ENCODE measurements around the gene GPR25.
A peak's percentile ranks its signal among the peaks of the same experiment; 100 is the strongest.

GPR25 gene

GRCh38 chr1:200873671-200874397 lies 1.1 kb downstream of the GPR25 start:
- DNase-seq, result no peak

DNA sequence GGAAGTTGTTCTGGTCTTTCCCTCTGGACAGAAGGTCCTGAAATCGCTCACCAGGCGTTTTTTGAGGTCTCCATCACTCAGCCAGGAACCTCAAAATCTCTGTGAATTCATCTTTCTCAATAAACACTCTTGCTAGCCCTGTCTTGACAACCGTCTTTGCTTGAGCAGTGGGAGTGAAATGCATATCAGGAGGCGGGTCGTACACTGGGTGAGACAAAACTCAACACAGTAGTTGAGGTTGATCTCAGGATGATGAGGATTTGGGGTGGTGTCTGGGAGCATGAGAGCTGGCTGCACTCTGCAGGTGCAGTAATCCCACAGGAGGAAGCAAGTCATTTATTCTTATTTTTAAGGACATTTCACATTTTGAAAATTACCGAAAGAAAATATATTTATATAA lies 1.9 kb downstream of the GPR25 start:
- DNase-seq, result peak; percentile 19

- DNase-seq, result no peak
Measured at GRCh38 chr1:200875416-200875815, 2.6 kb downstream of the GPR25 start.

DNA sequence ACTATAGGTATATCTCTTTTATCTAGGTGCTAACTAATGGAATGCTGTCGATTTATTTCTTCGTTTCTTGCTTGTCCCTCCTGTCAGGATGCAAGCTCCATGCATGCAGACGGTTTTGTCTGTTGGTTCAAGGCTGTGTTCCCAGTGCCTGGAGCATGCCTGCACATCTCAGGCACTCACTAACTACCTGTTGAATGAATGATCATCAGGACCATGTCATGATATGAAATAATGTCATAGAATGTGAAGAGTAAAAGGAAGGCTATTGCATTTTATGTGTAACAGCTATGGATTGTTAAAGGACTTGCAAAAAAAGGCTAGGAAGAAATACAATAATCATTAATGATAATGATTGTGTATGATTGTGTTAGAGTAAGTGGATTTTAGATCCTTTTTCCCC lies 4.2 kb downstream of the GPR25 start:
- DNase-seq, result no peak

DNA sequence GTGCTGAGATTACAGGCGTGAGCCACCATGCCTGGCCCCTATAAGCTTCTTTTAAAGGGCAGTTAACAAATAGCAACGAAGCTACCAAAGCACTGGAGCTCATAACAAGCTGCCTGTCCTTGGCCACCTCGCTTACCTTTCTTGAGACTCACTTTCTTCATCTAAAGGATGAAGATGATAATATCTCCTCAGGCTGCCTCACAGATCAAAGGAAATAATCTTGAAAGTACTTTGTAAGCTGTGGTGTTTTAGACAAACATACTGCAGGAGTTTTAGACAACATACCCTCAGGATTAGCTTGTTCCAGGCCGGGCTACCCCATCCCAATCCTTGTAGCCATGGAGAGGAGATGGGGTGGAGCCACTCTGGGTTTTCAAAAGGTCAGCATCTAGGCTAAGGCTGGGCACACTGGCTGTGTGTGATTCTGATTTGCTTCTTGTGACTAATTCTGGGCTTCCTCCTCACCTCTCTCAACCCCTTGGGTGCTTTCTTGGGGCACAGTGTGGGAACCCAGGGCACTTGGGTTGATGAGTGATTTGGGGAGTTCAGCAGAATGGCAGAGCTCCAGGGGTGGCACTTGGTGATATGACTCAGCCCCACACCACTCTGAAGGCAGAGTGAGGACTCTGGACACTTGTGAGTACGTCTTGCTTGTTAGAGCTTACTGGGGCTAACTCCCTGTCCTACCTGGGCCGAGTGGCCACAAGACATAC lies 5.2 kb downstream of the GPR25 start:
- peak; percentile 92 for DNase-seq

DNA sequence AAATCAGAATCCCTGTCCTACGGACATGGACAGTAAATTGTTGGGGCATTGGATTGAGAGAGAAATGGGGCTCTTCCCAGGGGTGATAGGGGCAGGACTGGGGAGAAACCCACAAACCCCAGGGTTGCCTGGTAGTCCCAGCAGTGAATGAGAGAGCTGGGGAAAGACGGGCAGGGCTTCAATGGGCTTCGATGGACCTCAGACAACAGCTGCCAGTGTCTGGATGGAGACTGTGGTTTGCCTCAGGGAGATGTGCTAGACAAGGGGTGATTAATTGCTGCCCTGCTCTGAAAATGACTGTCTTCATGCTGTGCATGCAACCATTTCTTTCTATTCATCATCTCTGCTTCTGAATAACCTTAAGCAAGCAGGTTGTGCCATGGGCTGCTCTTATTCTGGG lies 7.4 kb downstream of the GPR25 start:
- peak; percentile 70 for DNase-seq

DNA sequence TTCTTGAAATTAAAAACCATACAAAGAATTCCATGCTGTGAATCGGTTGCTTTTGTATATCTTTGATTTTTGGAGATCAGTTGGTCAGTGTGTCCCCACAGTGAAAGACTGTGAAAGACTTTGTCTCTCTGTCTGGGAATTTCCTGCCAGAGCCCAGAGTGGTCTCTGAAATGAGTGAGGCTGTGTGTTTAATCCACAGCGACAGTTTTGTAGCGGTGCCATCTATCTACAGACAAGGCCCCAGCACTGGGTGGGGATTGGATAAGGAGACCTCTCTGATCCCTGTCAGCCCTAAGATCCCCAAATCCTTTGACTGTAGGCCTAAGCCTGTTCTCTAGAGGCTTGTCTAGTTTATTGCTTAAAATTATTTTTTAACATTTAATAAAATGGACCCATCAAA lies 10.3 kb downstream of the GPR25 start:
- DNase-seq, result no peak

- DNase-seq, result no peak
Measured at GRCh38 chr1:200885623-200886402, 13.0 kb downstream of the GPR25 start.

- no peak for DNase-seq
Measured at GRCh38 chr1:200886594-200886993, 13.8 kb downstream of the GPR25 start.

DNA sequence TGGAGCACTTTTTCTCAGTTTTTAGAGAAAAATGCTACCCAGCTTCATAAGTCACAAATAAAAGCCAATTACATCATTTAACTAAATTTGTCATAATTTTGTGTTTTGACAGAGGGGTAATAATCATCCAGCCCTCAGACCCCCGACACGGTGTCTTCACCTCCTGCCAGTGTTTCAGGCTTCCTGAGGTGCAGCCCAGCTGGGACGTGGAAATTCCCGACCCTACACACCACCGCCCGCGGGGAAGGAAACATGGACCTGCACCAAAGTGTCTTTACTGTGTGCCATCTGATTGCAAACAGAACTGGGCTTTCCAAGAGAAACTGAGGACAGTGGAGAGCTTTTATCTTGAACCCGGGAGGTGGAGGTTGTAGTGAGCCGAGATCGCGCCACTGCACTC lies 14.3 kb downstream of the GPR25 start:
- no peak for DNase-seq

GRCh38 chr1:200887772-200888348 lies 15.1 kb downstream of the GPR25 start:
- DNase-seq, result no peak

- DNase-seq, result peak; percentile 78
Measured at GRCh38 chr1:200888349-200888838, 15.6 kb downstream of the GPR25 start.

- peak; percentile 77 for DNase-seq
Measured at GRCh38 chr1:200889571-200889970, 16.8 kb downstream of the GPR25 start.

DNA sequence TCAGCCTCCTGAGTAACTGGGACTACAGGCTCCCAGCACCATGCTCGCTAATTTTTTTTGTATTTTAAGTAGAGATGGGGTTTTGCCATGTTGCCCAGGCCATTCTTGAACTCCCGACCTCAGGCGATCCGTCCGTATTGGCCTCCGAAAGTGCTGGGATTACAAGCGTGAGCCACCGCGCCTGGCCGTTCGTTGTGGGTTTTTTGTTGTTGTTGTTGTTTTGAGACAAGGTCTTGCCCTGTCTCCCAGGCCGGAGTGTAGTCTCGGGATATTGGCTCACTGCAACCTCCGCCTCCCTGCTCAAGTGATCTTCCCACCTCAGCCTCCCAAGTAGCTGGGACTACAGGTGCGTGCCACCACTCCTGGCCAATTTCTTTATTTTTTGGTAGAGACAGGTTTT lies 17.2 kb downstream of the GPR25 start:
- no peak for DNase-seq

- DNase-seq, result no peak
Measured at GRCh38 chr1:200890818-200891773, 18.3 kb downstream of the GPR25 start.

DNA sequence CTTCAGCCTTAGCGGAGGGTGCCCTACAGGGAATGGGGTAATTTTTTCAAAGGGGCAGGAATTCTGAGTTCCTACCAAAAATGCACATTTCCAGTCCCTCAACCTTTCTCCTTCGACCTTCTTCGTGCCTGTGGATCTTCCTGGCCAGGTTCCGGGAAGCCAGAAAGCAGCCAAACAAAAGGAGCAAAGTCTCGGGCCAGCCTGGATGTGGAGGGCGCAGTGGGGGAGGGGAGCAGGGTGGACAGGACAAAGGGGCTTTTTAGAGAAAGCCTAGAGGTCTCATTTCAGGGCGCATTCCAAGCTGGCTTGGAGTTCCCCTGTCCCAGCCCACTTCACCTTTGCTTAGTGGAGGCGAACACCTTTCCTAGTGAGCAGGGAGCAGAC lies 19.0 kb downstream of the GPR25 start:
- DNase-seq, result no peak

DNA sequence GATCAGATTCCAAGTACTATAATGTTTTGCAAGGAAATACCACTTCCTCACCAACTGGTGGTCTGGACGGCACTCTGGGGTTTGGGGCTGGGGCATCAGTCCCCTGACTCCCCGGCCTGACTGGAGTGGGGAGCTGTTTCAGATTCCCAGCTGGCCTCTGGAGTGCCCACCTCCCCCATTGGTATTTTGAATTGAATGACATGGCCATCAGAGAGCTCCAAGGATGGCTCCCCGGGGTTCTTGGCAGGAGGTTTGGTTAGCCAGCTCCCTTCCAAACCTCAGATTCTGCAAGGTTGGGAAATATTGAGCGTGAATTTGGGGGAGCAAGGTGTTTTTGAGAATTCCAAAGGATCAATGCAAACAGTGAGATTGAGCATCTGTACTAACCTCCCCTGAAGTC lies 19.8 kb downstream of the GPR25 start:
- no peak for DNase-seq

GRCh38 chr1:200892958-200893357 lies 20.2 kb downstream of the GPR25 start:
- no peak for DNase-seq

DNA sequence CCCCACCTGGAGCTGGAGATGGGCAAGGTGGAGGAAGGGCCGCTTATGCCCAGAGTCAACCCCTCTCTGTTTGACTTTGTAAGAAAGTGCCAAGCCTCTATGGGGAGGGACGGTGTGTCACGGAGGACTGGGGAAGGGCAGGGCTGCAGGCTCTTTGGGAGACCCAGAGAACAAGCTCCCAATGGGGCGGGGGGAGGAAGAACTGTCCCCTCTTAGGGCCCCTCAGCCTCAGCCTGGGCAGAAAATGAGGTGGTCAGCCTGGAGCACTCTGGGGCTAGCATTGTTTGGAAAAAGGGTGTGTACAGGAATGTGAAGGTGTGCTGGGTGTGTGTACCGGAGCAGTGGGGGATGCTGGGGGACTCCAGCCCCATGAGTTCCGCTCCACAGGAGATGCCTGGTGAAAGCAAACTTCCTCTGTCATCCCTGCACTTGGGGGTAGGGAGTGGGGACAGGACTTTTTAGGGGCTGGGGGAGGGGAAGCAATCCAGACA lies 20.7 kb downstream of the GPR25 start:
- DNase-seq, result no peak

GRCh38 chr1:200894712-200895442 lies 22.1 kb downstream of the GPR25 start, which contains the start of gene INAVA:
INAVA (plus strand) TSS chr1:200894900; CDS start chr1:200898401, 3,501 bp downstream.
- DNase-seq, result no peak

- DNase-seq, result no peak
Measured at GRCh38 chr1:200895443-200895789, 22.6 kb downstream of the GPR25 start.

Measured in activated CD4-positive, alpha-beta T cell treated with anti-CD3 and anti-CD28 coated beads, Interleukin-10, Interleukin-2, amounts not matched to agents 100 ng/mL and 50 ng/mL, durations not matched to agents 16 hours and 8 hours (primary cell).